Heart right ventricle (tissue), 16 donors: ENCODE results near the gene IMP3. TPM values are rescaled to one million over a fixed set of nuclear protein-coding genes. Genes with fewer than 3 reads are reported as not detected.

Experiments used
- ATAC-seq, 8 donors: fragments of 200-7000 bp; cut with Tn5 transposase; one replicate each; pipeline ENCODE4 v1.9.1; 2020; ENCODE audit warnings: mild to moderate bottlenecking in 8 of 8, moderate library complexity in 8 of 8, moderate number of reproducible peaks in 1 of 8
- DNase-seq, 2 donors: peaks; one replicate each; pipeline ENCODE4 v3.0.0-alpha.2; 2020
- H3K27ac ChIP-seq, 10 donors: fragments of 200-600 bp; sonication (generic) in 2 of 10; one replicate each; pipeline versions ENCODE4 v1.5.0 to v1.8.0; 2020 to 2022; ENCODE audit warnings: mild to moderate bottlenecking in 3 of 10
- H3K27me3 ChIP-seq, 7 donors: fragments of 200-600 bp; one replicate each; pipeline ENCODE4 v1.8.0; 2021 to 2022; ENCODE audit warnings: mild to moderate bottlenecking in 2 of 7
- H3K36me3 ChIP-seq, 9 donors: fragments of 200-600 bp; sonication (generic) in 1 of 9; one replicate each; pipeline versions ENCODE4 v1.5.0 to v1.8.0; 2020 to 2022; ENCODE audit warnings: mild to moderate bottlenecking in 2 of 9
- H3K4me1 ChIP-seq, 9 donors: fragments of 200-600 bp; sonication (generic) in 1 of 9; one replicate each; pipeline versions ENCODE4 v1.5.0 to v1.8.0; 2020 to 2022; ENCODE audit warnings: mild to moderate bottlenecking in 4 of 9
- H3K4me3 ChIP-seq, 10 donors: fragments of 200-600 bp; sonication (generic) in 2 of 10; one replicate each; pipeline versions ENCODE4 v1.5.0 to v1.8.0; 2020 to 2022; ENCODE audit warnings: mild to moderate bottlenecking in 7 of 10, moderate library complexity in 2 of 10
- H3K9me3 ChIP-seq, 11 donors: fragments of 200-600 bp in 10 of 11; sonication (generic) in 2 of 11; one replicate each; pipeline versions ENCODE4 v1.5.0 to v1.8.0; 2013 to 2022; ENCODE audit warnings: mild to moderate bottlenecking in 2 of 11, control low read depth in 1 of 11, moderate library complexity in 1 of 11
- CTCF ChIP-seq, 9 donors: fragments of 200-600 bp; sonication (generic) in 2 of 9; IDR thresholded peaks; one replicate each; pipeline versions ENCODE4 v1.5.0 to v1.8.0; 2021 to 2022; ENCODE audit warnings: antibody characterized with exemption in 9 of 9, mild to moderate bottlenecking in 5 of 9, moderate library complexity in 1 of 9
- WGBS, 2 donors: extraction: QIAGEN DNeasy Blood & Tissue Kit; methylation state at CpG; one replicate each; pipeline ENCODE4 v1.1.7; 2013; ENCODE audit warnings: inconsistent platforms in 1 of 2; 5-methylcytosine and 5-hydroxymethylcytosine counted together
- intact Hi-C, 10 donors: fragments of 100-400 bp; cut with DNase I; formaldehyde crosslinking; loops; one replicate each; pipeline versions ENCODE4 v1.11.1 to v1.14.2; 2022
- polyA plus RNA-seq, 2 donors: library from polyadenylated mRNA; stranded (reverse); fragments of 200-250 nt; gene quantifications; one replicate each; pipeline ENCODE4 v1.2.3, GENCODE V29; 2013
- total RNA-seq, 10 donors: library from RNA; stranded (reverse); fragmentation: NEBNext Ultra II Directional in 3 of 10; extraction: Animal tissue kit (Norgen Biotek cat#: 25700) in 3 of 10; gene quantifications; one replicate each; pipeline versions ENCODE4 v1.2.1 to v1.2.4, GENCODE V29; 2021 to 2023
- donor health status: Arrhythmogenic right ventricular cardiomyopathy.
- donor health status: ischemic (EF 13 %, LVEDD 7.1; RV severe dilation, severe dysfunction).
- donor health status: healthy with polysubstance abuse.
- donor health status: DM: no; HTN: yes; CAD: no.
- donor health status: DM: no; HTN: no; CAD: no.
- donor health status: ischemic (EF 25% LVEDD 6.9; RV normal size, moderate dysfunction).
- donor health status: ischemic (EF 25% LVEDD 5.7; RV mildly dilated, moderate dysfunction).
- donor health status: healthy.
- donor health status: DM: yes; HTN: yes; CAD: no.
- donor health status: Ischemic cardiomyopathy.
- donor health status: ischemic (EF 35%, LVEDD 5.7; RV mildly dilated, moderate dysfunction).
- donor health status: nonischemic (EF 11% LVEDD 7.7; RV severe dilation, severe dysfunction).
- donor health status: DM: yes; HTN: yes; CAD: no.
- donor health status: PGD.
- donor health status: ischemic (EF 29% LVEDD 5.4; RV normal size, mild dysfunction).
- donor health status: nonischemic (EF 23%, LVEDD 6.1; RV moderate dilation, normal function).

Gene IMP3
- total and polyA plus RNA-seq, 12 donors = 33.7 to 77.2 (median 40.2) TPM

GRCh38 chr15:75672646-75673425 is 32.8 kb upstream of the IMP3 start:
- intact Hi-C loops = loop anchor here in 3 of 10 donors (5.0 to 10.0 kb wide), 2 partner anchors 36 to 158 kb away; no protein-coding TSS in a partner anchor
- TF ChIP-seq CTCF (IDR thresholded peaks at IDR 0.05) = no peak
- WGBS, 2 donors = 32 to 35% methylated on average over 14 of the region's 14 CpGs
- Histone ChIP-seq H3K27ac (peak overlapping the region in 9 of 10 donors; percentile 14 to 81 (median 79)), H3K4me3 (peak overlapping the region in 1 of 10 donors; percentile 18), H3K4me1 (peaks cover 20 to 67% (median 37%) of the 10 kb centered on the region in 9 donors), H3K36me3 (peaks cover 0 to 16% (median 0%) of the 10 kb centered on the region in 9 donors), H3K9me3 (no peaks in the 10 kb centered on the region), H3K27me3 (no peaks in the 10 kb centered on the region)
- DNase-seq (peak in 1 of 2 donors; percentile 50), ATAC-seq (peak; percentile 7 to 53 (median 28))

DNA sequence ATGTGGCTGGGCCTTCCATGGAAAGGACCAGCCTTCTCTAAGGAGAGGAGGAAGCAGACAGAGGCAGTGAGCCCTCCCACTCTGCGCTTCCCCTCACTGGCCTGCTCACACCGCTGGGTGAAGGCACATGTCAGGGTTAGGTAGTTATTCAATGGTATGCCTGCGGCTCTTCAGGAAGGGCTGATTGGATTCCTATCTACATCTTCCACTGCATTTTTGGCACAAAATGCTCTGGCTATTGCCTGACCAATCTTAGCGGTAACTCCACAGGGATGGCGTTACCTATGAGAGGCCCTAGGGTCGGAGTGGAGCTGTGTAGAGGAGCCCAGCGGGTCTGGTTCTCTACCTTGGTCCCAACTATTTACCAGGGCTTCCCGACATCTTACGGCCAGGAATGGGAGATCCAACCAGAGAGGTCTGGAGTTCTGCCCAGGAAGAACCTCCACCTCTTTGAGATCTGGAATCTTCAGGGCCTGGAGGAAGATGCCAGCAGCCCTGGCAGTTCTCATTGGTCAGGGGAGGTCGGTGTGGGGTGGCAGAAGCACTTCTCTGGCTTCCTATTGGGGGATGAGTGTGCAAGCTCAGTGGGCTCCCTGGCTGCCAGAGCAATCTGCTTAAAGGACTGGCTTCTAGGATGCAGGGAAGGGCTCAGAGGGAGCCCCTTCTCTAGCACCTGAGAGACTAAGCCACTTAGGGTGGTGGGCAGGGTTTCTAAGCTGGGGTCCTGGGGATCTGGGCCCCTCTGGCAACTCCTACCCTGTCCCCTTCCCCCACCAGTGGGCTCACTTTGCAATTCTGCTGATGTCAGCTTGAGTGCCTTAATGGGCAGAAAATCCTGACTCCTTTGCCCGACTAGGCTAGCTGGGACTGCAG is 31.9 kb upstream of the IMP3 start:
- Histone ChIP-seq H3K36me3 (peaks cover 0 to 15% (median 0%) of the 10 kb centered on the region in 9 donors), H3K4me1 (peaks cover 25 to 76% (median 41%) of the 10 kb centered on the region in 9 donors), H3K4me3 (no peak overlapping the region), H3K27ac (peak overlapping the region in 7 of 10 donors; percentile 43 to 80 (median 79)), H3K27me3 (no peaks in the 10 kb centered on the region), H3K9me3 (no peaks in the 10 kb centered on the region)
- DNase-seq (no peak), ATAC-seq (no peak)
- intact Hi-C loops = loop anchor here in 3 of 10 donors (5.0 to 10.0 kb wide), 2 partner anchors 35 to 157 kb away; no protein-coding TSS in a partner anchor
- TF ChIP-seq CTCF (IDR thresholded peaks at IDR 0.05) = no peak
- 69 to 71% methylated on average over 11 of the region's 11 CpGs for WGBS, 2 donors

- Histone ChIP-seq H3K36me3 (no peaks in the 10 kb centered on the region), H3K9me3 (no peaks in the 10 kb centered on the region), H3K27me3 (no peaks in the 10 kb centered on the region), H3K4me3 (no peak overlapping the region), H3K27ac (no peak overlapping the region), H3K4me1 (peaks cover 29 to 76% (median 51%) of the 10 kb centered on the region in 9 donors)
- no peak for ATAC-seq
- no peak for TF ChIP-seq CTCF (IDR thresholded peaks at IDR 0.05)
- DNase-seq = no peak
- WGBS, 2 donors = 84 to 87% methylated on average over 6 of the region's 6 CpGs
- intact Hi-C loops = loop anchor here in 3 of 10 donors (5.0 to 10.0 kb wide), 2 partner anchors 33 to 155 kb away; no protein-coding TSS in a partner anchor
Observed at GRCh38 chr15:75669879-75670212, 29.8 kb upstream of the IMP3 start.

- 80 to 85% methylated on average over 14 of the region's 14 CpGs for WGBS, 2 donors
Observed at GRCh38 chr15:75669191-75669878, 29.3 kb upstream of the IMP3 start.

More at GRCh38 chr15:75669191-75669878, 29.3 kb upstream of the IMP3 start:
- H3K4me3 ChIP-seq = no peak overlapping the region
- no peak for DNase-seq
- peak overlapping the region in 1 of 10 donors; percentile 6 for H3K27ac ChIP-seq
- H3K36me3 ChIP-seq = no peaks in the 10 kb centered on the region
- H3K27me3 ChIP-seq = no peaks in the 10 kb centered on the region
- H3K9me3 ChIP-seq = no peaks in the 10 kb centered on the region
- no peak for ATAC-seq
- intact Hi-C loops = no loop called here
- peaks cover 28 to 71% (median 46%) of the 10 kb centered on the region in 9 donors for H3K4me1 ChIP-seq
- TF ChIP-seq CTCF (IDR thresholded peaks at IDR 0.05) = no peak
